HEK293 (cell line): ENCODE data around the gene CLASP1.

Experiments
- CTCF ChIP-seq: fragments of 450-650 bp; formaldehyde crosslinking; IDR thresholded peaks from 2 replicates; pipeline ENCODE4 v1.5.1; 2016; ENCODE audit warnings: missing biosample characterization, missing genetic modification characterization
- ZBTB44 ChIP-seq: fragments of 450-650 bp; IDR thresholded peaks from 2 replicates; pipeline ENCODE4 v1.5.1; 2018; ENCODE audit warnings: missing biosample characterization, mild to moderate bottlenecking, missing genetic modification characterization
- ZNF184 ChIP-seq: fragments of 450-650 bp; IDR thresholded peaks from 2 replicates; pipeline ENCODE4 v1.5.1; 2018; ENCODE audit warnings: missing biosample characterization, mild to moderate bottlenecking, missing genetic modification characterization

GRCh38 chr2:121294881-121295840 is 354.1 kb downstream of the CLASP1 start:
- TF ChIP-seq ZBTB44 (tag by site-specific recombination) (no peak), ZNF184 (tag by site-specific recombination) (no peak), CTCF (tag by site-specific recombination) (no peak)
